Omental fat pad (tissue), 4 donors: Measurements from ENCODE around the gene SYT15. TPM values are rescaled to one million over a fixed set of nuclear protein-coding genes. Genes with fewer than 3 reads are reported as not detected.

Experiments
- ATAC-seq: fragments of 150-250 bp; one replicate; pipeline ENCODE4 v1.9.1; 2016; ENCODE audit warnings: mild to moderate bottlenecking, moderate library complexity; ENCODE audit not compliant: low FRiP score
- DNase-seq: peaks from one replicate; pipeline ENCODE4 v3.0.0-alpha.2; 2019; ENCODE audit warnings: low spot score
- total RNA-seq, 4 donors: library from RNA; depleted of rRNA; stranded (reverse); fragments of >200 nt; gene quantifications; one replicate each; pipeline ENCODE4 v1.1.0, GENCODE V29; 2016
- TF ChIP-seq, protein P1 (sequence below), 3 donors: fragments of 450-650 bp; IDR thresholded peaks; one replicate each; pipeline ENCODE4 v1.5.1; 2016 to 2017; ENCODE audit warnings: antibody characterized with exemption in 3 of 3, mild to moderate bottlenecking in 3 of 3, moderate library complexity in 2 of 3

The SYT15 gene
- total RNA-seq, 4 donors from 2014 or later = 0.65 to 9.6 (median 2.9) TPM

DNA sequence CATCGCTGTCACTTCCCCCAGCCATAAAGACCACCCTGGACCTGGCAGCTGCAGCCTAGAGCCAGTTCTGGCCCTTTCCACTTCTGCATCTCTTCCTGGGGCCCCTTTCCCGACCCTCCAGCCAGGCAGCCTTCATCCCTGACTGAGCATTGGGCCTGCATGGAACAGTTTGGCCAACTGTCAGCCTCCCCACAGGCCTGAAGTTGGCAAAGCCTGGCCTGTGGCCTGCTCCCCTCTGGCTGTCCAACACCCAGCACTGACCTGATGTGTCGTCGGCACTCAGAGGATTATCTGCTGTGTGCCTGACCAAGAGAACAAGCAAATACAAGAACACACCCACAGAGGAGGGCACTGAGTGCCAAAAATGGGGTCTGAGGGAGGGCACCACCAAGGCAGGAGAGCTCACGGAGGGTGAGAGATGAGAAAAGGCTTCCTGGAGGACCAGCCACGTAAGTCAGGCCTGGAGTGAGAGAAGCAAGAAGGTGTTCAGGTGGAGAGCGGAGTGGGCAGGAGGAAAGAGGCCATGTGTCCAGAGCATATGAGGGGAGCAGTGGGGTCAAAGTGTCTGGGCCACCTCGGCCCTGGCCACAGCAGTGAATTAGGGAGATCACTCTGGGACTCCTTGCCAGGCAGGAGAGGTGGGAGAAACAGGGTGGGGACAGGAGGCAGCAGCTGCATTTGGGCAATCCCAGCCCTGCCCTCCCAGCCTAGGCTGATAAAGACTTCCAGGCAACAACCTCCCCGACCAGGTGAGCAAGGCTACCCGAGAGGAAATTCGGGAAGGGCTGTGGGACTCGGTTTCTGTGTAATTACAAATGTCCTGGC, 27.0 kb upstream of the SYT15 start:
- ATAC-seq = no peak
- TF ChIP-seq, protein P1, sequence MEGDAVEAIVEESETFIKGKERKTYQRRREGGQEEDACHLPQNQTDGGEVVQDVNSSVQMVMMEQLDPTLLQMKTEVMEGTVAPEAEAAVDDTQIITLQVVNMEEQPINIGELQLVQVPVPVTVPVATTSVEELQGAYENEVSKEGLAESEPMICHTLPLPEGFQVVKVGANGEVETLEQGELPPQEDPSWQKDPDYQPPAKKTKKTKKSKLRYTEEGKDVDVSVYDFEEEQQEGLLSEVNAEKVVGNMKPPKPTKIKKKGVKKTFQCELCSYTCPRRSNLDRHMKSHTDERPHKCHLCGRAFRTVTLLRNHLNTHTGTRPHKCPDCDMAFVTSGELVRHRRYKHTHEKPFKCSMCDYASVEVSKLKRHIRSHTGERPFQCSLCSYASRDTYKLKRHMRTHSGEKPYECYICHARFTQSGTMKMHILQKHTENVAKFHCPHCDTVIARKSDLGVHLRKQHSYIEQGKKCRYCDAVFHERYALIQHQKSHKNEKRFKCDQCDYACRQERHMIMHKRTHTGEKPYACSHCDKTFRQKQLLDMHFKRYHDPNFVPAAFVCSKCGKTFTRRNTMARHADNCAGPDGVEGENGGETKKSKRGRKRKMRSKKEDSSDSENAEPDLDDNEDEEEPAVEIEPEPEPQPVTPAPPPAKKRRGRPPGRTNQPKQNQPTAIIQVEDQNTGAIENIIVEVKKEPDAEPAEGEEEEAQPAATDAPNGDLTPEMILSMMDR (IDR thresholded peaks at IDR 0.05) = no peak
- peak; percentile 21 for DNase-seq

GRCh38 chr10:46552526-46553237, 26.2 kb upstream of the SYT15 start:
- DNase-seq = no peak
- TF ChIP-seq, protein P1 (IDR thresholded peaks at IDR 0.05) = no peak
- ATAC-seq = no peak

GRCh38 chr10:46553238-46554049, 25.5 kb upstream of the SYT15 start:
- ATAC-seq (no peak), DNase-seq (no peak)
- TF ChIP-seq, protein P1 (IDR thresholded peaks at IDR 0.05) = no peak

DNA sequence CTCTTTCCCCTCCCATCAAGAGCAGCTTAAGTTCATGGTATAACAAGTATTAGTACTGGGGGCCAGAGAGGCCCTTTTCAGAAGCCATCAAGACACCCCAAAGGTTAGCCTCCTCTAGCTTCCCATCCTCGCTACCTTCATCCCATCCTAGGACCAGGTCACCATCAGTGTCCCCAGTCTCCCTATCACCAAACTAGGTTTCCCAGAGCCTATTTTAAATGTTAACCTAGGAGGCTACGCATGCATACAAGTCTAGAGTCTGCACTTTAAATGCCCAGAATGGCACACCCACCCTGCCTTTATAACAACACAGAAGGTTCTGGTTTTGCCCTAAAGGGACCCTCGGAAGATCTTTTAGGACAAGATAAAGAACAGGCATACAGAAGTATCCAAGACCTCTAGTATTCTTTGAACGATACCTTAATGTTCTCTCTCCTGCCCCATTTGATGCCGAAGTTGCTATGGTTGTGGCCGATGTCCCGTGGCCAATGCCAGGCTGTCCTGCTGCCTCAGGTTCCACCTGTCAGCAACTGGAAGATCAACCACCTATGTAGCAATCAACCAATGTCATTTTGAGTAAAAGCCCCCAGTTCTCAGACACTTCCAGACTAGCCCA, 24.7 kb upstream of the SYT15 start:
- ATAC-seq (no peak), DNase-seq (no peak)
- TF ChIP-seq, protein P1 (IDR thresholded peaks at IDR 0.05) = no peak

- no peak for DNase-seq
- ATAC-seq = no peak
- TF ChIP-seq, protein P1 (IDR thresholded peaks at IDR 0.05) = no peak
These were observed 23.6 kb upstream of the SYT15 start for GRCh38 chr10:46555366-46555712.

DNA sequence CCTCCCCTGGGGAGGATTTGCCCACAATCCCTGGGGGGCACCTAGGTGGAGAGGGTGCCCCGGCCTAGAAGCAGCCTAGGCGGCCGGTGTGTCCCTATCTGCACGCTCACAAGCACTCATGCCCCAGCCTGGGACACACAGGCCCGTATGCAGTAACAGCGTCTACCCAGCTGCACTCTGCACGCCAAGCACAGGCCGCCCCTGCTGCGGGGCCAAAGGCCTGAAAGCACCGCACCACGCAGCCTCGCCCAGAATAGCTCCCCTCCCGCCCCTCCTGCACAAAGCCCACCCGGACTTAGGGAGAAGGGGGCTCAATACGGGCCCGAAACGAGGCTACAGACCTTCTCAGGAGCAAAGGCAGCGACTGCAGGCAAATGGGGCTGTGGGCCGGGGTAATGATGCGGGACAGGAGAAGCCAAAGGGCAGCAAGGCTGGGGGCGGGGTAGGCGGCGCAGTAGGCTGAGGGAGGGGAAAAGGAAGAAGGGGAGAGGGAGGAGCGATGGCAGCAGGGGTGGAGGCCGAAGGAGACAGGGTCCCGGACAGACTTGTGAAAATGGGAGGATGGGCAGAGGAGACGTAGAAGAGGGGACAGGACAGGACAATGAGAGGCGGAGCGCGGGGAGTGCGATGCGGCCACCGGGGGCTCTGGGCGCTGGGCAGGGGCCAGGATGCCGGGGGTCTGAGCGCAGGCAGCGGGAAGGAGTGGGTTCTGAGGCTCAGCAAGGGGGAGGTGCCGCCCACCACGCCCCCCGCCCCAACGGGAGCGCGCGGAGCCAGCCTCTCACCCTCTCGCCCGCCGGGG, 23.0 kb upstream of the SYT15 start:
- no peak for DNase-seq
- peak; percentile 2 for ATAC-seq
- TF ChIP-seq, protein P1 (IDR thresholded peaks at IDR 0.05) = no peak
